ENCODE measurements around the gene COG8. TPM values are rescaled to one million over a fixed set of nuclear protein-coding genes. Genes with fewer than 3 reads are reported as not detected.

The COG8 gene
- total RNA-seq, 1 donor from 2014 or later: 46.2 TPM

GRCh38 chr16:69320740-69321073 lies 18.7 kb downstream of the COG8 start:
- no peak overlapping the region for H3K27ac ChIP-seq
- intact Hi-C loops (cut with DNase I): no loop called here
- H3K9me3 ChIP-seq: no peaks in the 10 kb centered on the region
- no peak overlapping the region for H3K4me3 ChIP-seq
- H3K4me1 ChIP-seq: peaks cover 24% of the 10 kb centered on the region
- H3K36me3 ChIP-seq: peaks cover 0 to 91% of the 10 kb centered on the region in 2 donors
- no peaks in the 10 kb centered on the region for H3K27me3 ChIP-seq
- TF ChIP-seq POLR2AphosphoS5 (IDR thresholded peaks at IDR 0.05; ENCODE audit: insufficient read depth in 1 of 2, low read depth in 1 of 2) (no peak), POLR2A (IDR thresholded peaks at IDR 0.05) (no peak)
- TF ChIP-seq, protein P1, sequence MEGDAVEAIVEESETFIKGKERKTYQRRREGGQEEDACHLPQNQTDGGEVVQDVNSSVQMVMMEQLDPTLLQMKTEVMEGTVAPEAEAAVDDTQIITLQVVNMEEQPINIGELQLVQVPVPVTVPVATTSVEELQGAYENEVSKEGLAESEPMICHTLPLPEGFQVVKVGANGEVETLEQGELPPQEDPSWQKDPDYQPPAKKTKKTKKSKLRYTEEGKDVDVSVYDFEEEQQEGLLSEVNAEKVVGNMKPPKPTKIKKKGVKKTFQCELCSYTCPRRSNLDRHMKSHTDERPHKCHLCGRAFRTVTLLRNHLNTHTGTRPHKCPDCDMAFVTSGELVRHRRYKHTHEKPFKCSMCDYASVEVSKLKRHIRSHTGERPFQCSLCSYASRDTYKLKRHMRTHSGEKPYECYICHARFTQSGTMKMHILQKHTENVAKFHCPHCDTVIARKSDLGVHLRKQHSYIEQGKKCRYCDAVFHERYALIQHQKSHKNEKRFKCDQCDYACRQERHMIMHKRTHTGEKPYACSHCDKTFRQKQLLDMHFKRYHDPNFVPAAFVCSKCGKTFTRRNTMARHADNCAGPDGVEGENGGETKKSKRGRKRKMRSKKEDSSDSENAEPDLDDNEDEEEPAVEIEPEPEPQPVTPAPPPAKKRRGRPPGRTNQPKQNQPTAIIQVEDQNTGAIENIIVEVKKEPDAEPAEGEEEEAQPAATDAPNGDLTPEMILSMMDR (IDR thresholded peaks at IDR 0.05): no peak
- no peak for DNase-seq (ENCODE audit: extremely low spot score in 2 of 2)

DNA sequence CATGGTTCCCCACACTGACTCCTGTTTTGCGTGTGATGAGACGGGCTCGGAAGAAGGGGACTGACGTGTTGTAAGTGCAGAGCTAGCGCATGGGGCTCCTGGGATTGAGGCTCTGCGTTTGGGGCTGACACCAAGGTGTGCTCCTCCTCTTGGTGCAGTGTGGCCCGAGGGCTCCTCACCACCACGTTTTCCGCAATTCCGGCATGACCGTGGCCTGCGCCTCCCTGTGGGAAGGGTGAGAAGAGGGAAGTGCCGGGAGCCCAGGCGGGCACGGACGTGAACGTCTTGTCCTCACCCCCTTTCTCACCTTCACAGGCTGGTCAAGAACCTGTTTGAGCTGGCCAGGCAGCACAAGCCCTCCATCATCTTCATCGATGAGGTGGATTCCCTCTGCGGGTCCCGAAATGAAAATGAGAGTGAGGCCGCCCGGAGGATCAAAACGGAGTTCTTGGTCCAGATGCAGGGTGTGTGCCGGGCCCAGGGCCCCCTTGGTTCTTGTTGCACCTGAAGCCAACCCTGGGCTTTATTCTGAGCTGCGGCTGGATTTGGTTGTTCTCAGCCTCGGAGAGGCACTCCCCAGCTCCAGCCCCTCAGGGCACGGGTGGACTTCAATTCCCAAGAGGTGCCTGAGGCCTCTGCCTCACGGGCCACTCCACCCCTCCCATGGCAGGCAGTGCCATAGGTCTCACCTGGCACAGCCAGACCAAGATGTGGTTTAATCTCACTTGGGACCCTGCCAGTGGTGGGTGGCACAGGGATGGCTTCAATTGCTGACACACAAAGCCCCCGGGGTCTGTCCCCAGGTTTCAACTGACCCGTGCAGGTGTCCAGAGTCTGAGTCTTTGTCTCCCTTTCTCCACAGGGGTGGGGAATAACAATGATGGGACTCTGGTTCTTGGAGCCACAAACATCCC lies 19.3 kb downstream of the COG8 start:
- TF ChIP-seq POLR2A (IDR thresholded peaks at IDR 0.05) (no peak), POLR2AphosphoS5 (IDR thresholded peaks at IDR 0.05; ENCODE audit: insufficient read depth in 1 of 2, low read depth in 1 of 2) (no peak)
- TF ChIP-seq, protein P1 (IDR thresholded peaks at IDR 0.05): no peak
- H3K27me3 ChIP-seq: no peaks in the 10 kb centered on the region
- no peak overlapping the region for H3K4me3 ChIP-seq
- no peak overlapping the region for H3K27ac ChIP-seq
- H3K9me3 ChIP-seq: no peaks in the 10 kb centered on the region
- peaks cover 17% of the 10 kb centered on the region for H3K4me1 ChIP-seq
- no peak for DNase-seq (ENCODE audit: extremely low spot score in 2 of 2)
- peaks cover 0 to 91% of the 10 kb centered on the region in 2 donors for H3K36me3 ChIP-seq
- intact Hi-C loops (cut with DNase I): no loop called here

GRCh38 chr16:69319381-69319780 lies 20.0 kb downstream of the COG8 start:
- intact Hi-C loops (cut with DNase I): no loop called here
- Histone ChIP-seq H3K27ac (no peak overlapping the region), H3K36me3 (peaks cover 0 to 92% of the 10 kb centered on the region in 2 donors)

DNA sequence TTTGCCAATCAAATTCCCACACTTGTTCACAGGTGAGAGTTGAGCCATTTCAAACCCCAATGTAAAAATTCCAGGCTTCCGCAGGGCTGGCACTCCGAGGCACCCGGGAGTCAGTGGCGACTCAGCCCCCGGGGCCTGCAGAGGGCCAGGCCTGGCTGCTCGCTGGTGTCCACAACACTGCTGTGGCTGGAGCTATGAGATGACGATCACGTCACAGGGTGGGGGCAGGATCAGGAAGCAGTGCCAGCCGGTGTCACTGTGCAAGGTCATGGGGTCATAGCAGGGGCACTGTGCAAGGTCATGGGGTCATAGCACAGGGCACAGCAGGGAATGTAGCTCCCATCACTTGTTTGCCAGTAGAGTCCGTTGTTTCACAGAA lies 20.5 kb downstream of the COG8 start:
- TF ChIP-seq POLR2AphosphoS5 (IDR thresholded peaks at IDR 0.05; ENCODE audit: insufficient read depth in 1 of 2, low read depth in 1 of 2) (no peak), POLR2A (IDR thresholded peaks at IDR 0.05) (no peak)
- TF ChIP-seq, protein P1 (IDR thresholded peaks at IDR 0.05): no peak
- H3K27me3 ChIP-seq: no peaks in the 10 kb centered on the region
- intact Hi-C loops (cut with DNase I): no loop called here
- H3K4me3 ChIP-seq: no peak overlapping the region
- peaks cover 7% of the 10 kb centered on the region for H3K4me1 ChIP-seq
- H3K27ac ChIP-seq: no peak overlapping the region
- H3K36me3 ChIP-seq: peaks cover 0 to 88% of the 10 kb centered on the region in 2 donors
- DNase-seq (ENCODE audit: extremely low spot score in 2 of 2): no peak
- H3K9me3 ChIP-seq: no peaks in the 10 kb centered on the region

More at GRCh38 chr16:69319381-69319780, 20.0 kb downstream of the COG8 start:
- H3K4me3 ChIP-seq: no peak overlapping the region
- no peaks in the 10 kb centered on the region for H3K9me3 ChIP-seq
- no peak for TF ChIP-seq POLR2AphosphoS5 (IDR thresholded peaks at IDR 0.05; ENCODE audit: insufficient read depth in 1 of 2, low read depth in 1 of 2)
- TF ChIP-seq, protein P1 (IDR thresholded peaks at IDR 0.05): no peak
- no peak for TF ChIP-seq POLR2A (IDR thresholded peaks at IDR 0.05)
- H3K27me3 ChIP-seq: no peaks in the 10 kb centered on the region
- H3K4me1 ChIP-seq: peaks cover 12% of the 10 kb centered on the region
- DNase-seq (ENCODE audit: extremely low spot score in 2 of 2): no peak

All from vagina (tissue), 2 donors.